OCI-LY7 (cell line): ENCODE data around the gene LCOR. TPM values are rescaled to one million over a fixed set of nuclear protein-coding genes. Genes with fewer than 3 reads are reported as not detected.

Experiments used
- BruUV-seq: library from RNA; stranded (reverse); fragments of 400-500 nt; replicated peaks from 2 replicates; lab custom pipeline; 2021; lab: Mats Ljungman, UMichigan
- CTCF ChIA-PET: fragments of 300-600 bp; sonication (Branson Sonifier 250); formaldehyde crosslinking; loops from one replicate; lab custom pipeline; 2022; ENCODE audit warnings: antibody characterized with exemption; ENCODE audit not compliant: unreplicated experiment; lab: Charles Lee
- POLR2A ChIA-PET: fragments of 300-600 bp; sonication (Branson Sonifier 250); formaldehyde crosslinking; loops from one replicate; lab custom pipeline; 2022; ENCODE audit warnings: antibody characterized with exemption; lab: Charles Lee
- DNase-seq: peaks from one replicate; pipeline ENCODE4 v3.0.0-alpha.2; 2015; ENCODE audit warnings: low spot score
- H2AFZ ChIP-seq: fragments of 200-600 bp; sonication (generic), shearing (Covaris generic); 2 replicates; pipeline ENCODE4 v1.6.1; 2014; ENCODE audit warnings: mild to moderate bottlenecking, antibody characterized with exemption, low read length, moderate library complexity
- H3K27ac ChIP-seq: fragments of 200-600 bp; sonication (generic); 2 replicates; pipeline ENCODE4 v1.5.1; 2014; ENCODE audit warnings: mixed run types, low read depth, mild to moderate bottlenecking, moderate library complexity, low read length, inconsistent platforms; ENCODE audit not compliant: poor library complexity, severe bottlenecking
- H3K36me3 ChIP-seq: fragments of 200-600 bp; sonication (generic); 2 replicates; pipeline ENCODE4 v1.6.1; 2014; ENCODE audit warnings: mild to moderate bottlenecking, antibody characterized with exemption, low read length, moderate library complexity, mixed read lengths; ENCODE audit not compliant: insufficient read depth
- H3K4me1 ChIP-seq: fragments of 200-600 bp; sonication (generic); 2 replicates; pipeline ENCODE4 v1.5.1; 2014; ENCODE audit warnings: mild to moderate bottlenecking, low read length; ENCODE audit not compliant: insufficient read depth, poor library complexity, severe bottlenecking
- H3K4me2 ChIP-seq: fragments of 200-600 bp; sonication (generic); 2 replicates; pipeline ENCODE4 v1.6.1; 2014; ENCODE audit warnings: mild to moderate bottlenecking, low read length
- H3K4me3 ChIP-seq: fragments of 200-600 bp; sonication (generic); 2 replicates; pipeline ENCODE4 v1.5.1; 2014; ENCODE audit warnings: mild to moderate bottlenecking, low read depth, low read length; ENCODE audit not compliant: poor library complexity, severe bottlenecking
- H3K79me2 ChIP-seq: fragments of 200-600 bp; sonication (generic); 2 replicates; pipeline ENCODE4 v1.6.1; 2016; ENCODE audit warnings: low read depth, mild to moderate bottlenecking, low read length, moderate library complexity, mixed read lengths; ENCODE audit not compliant: insufficient read depth
- H3K9me2 ChIP-seq: fragments of 200-600 bp; sonication (generic); 2 replicates; pipeline ENCODE4 v1.6.1; 2016; ENCODE audit warnings: mild to moderate bottlenecking, low read length, mixed read lengths; ENCODE audit not compliant: insufficient read depth
- H3K9me3 ChIP-seq: fragments of 200-600 bp; sonication (generic); 2 replicates; pipeline ENCODE4 v1.6.1; 2014; ENCODE audit warnings: mild to moderate bottlenecking, mixed run types, low read length, mixed read lengths
- H4K20me1 ChIP-seq: fragments of 200-600 bp; sonication (generic); 2 replicates; pipeline ENCODE4 v1.6.1; 2014; ENCODE audit warnings: mild to moderate bottlenecking, antibody characterized with exemption, low read length, moderate library complexity, mixed read lengths; ENCODE audit not compliant: insufficient read depth
- CTCF ChIP-seq: fragments of 200-600 bp; sonication (generic); conservative IDR thresholded peaks from 2 replicates; pipeline ENCODE4 v1.5.1; 2014; ENCODE audit warnings: mild to moderate bottlenecking, antibody characterized with exemption, low read length, moderate library complexity, mixed read lengths
- EZH2phosphoT487 ChIP-seq: fragments of 200-600 bp; sonication (generic); IDR thresholded peaks from 2 replicates; pipeline ENCODE4 v1.6.1; 2018; ENCODE audit warnings: low read depth, borderline replicate concordance, mild to moderate bottlenecking, mixed run types, antibody characterized with exemption, low read length, moderate library complexity, mixed read lengths
- intact Hi-C: fragments of 100-400 bp; cut with micrococcal nuclease; formaldehyde crosslinking; loops from one replicate; pipeline ENCODE4 v1.10.0; 2022; ENCODE audit not compliant: unreplicated experiment
- total RNA-seq, 2 experiments: library from RNA; depleted of rRNA in 1 of 2; stranded (reverse); fragments of >200 nt in 1 of 2; shearing (Covaris generic) in 1 of 2; gene quantifications; 2 replicates each; pipeline ENCODE4 v1.2.3, GENCODE V29; 2014 to 2022

LCOR gene
- total RNA-seq, 2 experiments from 2014 or later: 17.1 to 58.4 TPM

GRCh38 chr10:96947036-96947435 lies 114.9 kb downstream of the LCOR start:
- no TSS peak for BruUV-seq
- Histone ChIP-seq H3K9me3 (no peaks in the 10 kb centered on the region), H3K36me3 (peaks cover 33% of the 10 kb centered on the region), H2AFZ (no peak overlapping the region), H3K4me2 (no peak overlapping the region), H4K20me1 (no peaks in the 10 kb centered on the region), H3K79me2 (0 out of 2 replicates have a peak, but pooled peaks cover 7% of the 10 kb centered on the region), H3K9me2 (no peaks in the 10 kb centered on the region), H3K4me1 (no peaks in the 10 kb centered on the region), H3K27ac (no peak overlapping the region), H3K4me3 (no peak overlapping the region)
- intact Hi-C loops: no loop called here
- POLR2A ChIA-PET: interaction anchor here (1.0 kb wide), 1 partner anchor 24 kb away, joined by 3 read pairs; no protein-coding TSS in a partner anchor
- CTCF ChIA-PET: no interaction called here
- no peak for TF ChIP-seq CTCF
- TF ChIP-seq EZH2phosphoT487: no peak
- no peak for DNase-seq

- BruUV-seq: no TSS peak
- H3K9me3 ChIP-seq: no peaks in the 10 kb centered on the region
- ChIA-PET CTCF (no interaction called here), POLR2A (no interaction called here)
- 0 out of 2 replicates have a peak, but pooled peaks cover 7% of the 10 kb centered on the region for H3K79me2 ChIP-seq
- H2AFZ ChIP-seq: no peak overlapping the region
- TF ChIP-seq CTCF: no peak
- H3K4me1 ChIP-seq: no peaks in the 10 kb centered on the region
- no peaks in the 10 kb centered on the region for H3K9me2 ChIP-seq
- peaks cover 54% of the 10 kb centered on the region for H3K36me3 ChIP-seq
- H4K20me1 ChIP-seq: no peaks in the 10 kb centered on the region
- intact Hi-C loops: no loop called here
- no peak overlapping the region for H3K4me3 ChIP-seq
- no peak overlapping the region for H3K27ac ChIP-seq
- DNase-seq: no peak
- H3K4me2 ChIP-seq: no peak overlapping the region
Observed at GRCh38 chr10:96949039-96949683, 117.1 kb downstream of the LCOR start.

- ChIA-PET POLR2A (no interaction called here), CTCF (no interaction called here)
- 0 out of 2 replicates have a peak, but pooled peaks cover 5% of the 10 kb centered on the region for H3K79me2 ChIP-seq
- no TSS peak for BruUV-seq
- H3K4me3 ChIP-seq: no peak overlapping the region
- H3K9me2 ChIP-seq: no peaks in the 10 kb centered on the region
- H4K20me1 ChIP-seq: no peaks in the 10 kb centered on the region
- no peak for TF ChIP-seq CTCF
- no peak for TF ChIP-seq EZH2phosphoT487
- no peak overlapping the region for H3K4me2 ChIP-seq
- no peak for DNase-seq
- intact Hi-C loops: no loop called here
- no peaks in the 10 kb centered on the region for H3K9me3 ChIP-seq
- H3K27ac ChIP-seq: no peak overlapping the region
- no peaks in the 10 kb centered on the region for H3K4me1 ChIP-seq
- H2AFZ ChIP-seq: no peak overlapping the region
- peaks cover 77% of the 10 kb centered on the region for H3K36me3 ChIP-seq
Observed at GRCh38 chr10:96951954-96952353, 119.9 kb downstream of the LCOR start.
